ENCODE data around the gene PARK7. TPM values are rescaled to one million over a fixed set of nuclear protein-coding genes. Genes with fewer than 3 reads are reported as not detected.

Gene PARK7
- total and polyA plus RNA-seq, 7 donors = 176 to 270 (median 243) TPM

DNA sequence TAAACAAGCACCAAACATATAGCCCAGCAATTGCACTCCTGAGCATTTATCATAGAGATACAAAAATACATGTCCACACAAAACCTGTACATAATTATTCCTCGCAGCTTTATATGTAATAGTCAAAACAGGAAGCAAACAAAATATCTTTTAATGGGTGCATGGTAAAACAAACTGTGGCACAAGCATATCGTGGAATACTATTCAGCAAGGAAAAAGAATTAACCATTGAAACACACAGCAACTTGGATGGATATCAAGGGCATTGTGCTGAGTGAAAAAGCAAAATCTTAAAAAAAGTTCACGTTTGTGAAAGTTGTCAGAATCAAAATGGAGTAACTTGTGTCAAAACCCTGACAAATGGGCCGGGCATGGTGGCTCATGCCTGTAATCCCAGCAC, 33.3 kb upstream of the PARK7 start:
- 92 to 94% methylated on average over 4 of the region's 4 CpGs for WGBS, 2 donors

GRCh38 chr1:7929637-7930036, 31.9 kb upstream of the PARK7 start:
- peaks cover 0 to 50% (median 3%) of the 10 kb centered on the region in 3 donors for H3K27me3 ChIP-seq

More for the DNA sequence above, 33.3 kb upstream of the PARK7 start:
- no peak overlapping the region for H3K27ac ChIP-seq
- peaks cover 0 to 44% (median 3%) of the 10 kb centered on the region in 3 donors for H3K27me3 ChIP-seq
- H3K4me1 ChIP-seq = no peaks in the 10 kb centered on the region
- intact Hi-C loops (cut with DNase I) = no loop called here
- H3K9me3 ChIP-seq = no peaks in the 10 kb centered on the region
- H3K36me3 ChIP-seq = no peaks in the 10 kb centered on the region
- DNase-seq = no peak
- TF ChIP-seq, protein P1, sequence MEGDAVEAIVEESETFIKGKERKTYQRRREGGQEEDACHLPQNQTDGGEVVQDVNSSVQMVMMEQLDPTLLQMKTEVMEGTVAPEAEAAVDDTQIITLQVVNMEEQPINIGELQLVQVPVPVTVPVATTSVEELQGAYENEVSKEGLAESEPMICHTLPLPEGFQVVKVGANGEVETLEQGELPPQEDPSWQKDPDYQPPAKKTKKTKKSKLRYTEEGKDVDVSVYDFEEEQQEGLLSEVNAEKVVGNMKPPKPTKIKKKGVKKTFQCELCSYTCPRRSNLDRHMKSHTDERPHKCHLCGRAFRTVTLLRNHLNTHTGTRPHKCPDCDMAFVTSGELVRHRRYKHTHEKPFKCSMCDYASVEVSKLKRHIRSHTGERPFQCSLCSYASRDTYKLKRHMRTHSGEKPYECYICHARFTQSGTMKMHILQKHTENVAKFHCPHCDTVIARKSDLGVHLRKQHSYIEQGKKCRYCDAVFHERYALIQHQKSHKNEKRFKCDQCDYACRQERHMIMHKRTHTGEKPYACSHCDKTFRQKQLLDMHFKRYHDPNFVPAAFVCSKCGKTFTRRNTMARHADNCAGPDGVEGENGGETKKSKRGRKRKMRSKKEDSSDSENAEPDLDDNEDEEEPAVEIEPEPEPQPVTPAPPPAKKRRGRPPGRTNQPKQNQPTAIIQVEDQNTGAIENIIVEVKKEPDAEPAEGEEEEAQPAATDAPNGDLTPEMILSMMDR (IDR thresholded peaks at IDR 0.05) = no peak
- TF ChIP-seq EP300 (IDR thresholded peaks at IDR 0.05) = no peak
- no peak for TF ChIP-seq POLR2AphosphoS5 (IDR thresholded peaks at IDR 0.05)
- no peak for TF ChIP-seq POLR2A (IDR thresholded peaks at IDR 0.05)
- H3K4me3 ChIP-seq = no peak overlapping the region

GRCh38 chr1:7930645-7931445, 30.7 kb upstream of the PARK7 start:
- 69 to 77% methylated on average over 15 of the region's 15 CpGs for WGBS, 2 donors
- Histone ChIP-seq H3K4me3 (no peak overlapping the region), H3K4me1 (no peaks in the 10 kb centered on the region), H3K36me3 (no peaks in the 10 kb centered on the region), H3K27me3 (peaks cover 0 to 47% (median 3%) of the 10 kb centered on the region in 3 donors), H3K9me3 (no peaks in the 10 kb centered on the region), H3K27ac (no peak overlapping the region)
- no peak for TF ChIP-seq EP300 (IDR thresholded peaks at IDR 0.05)
- TF ChIP-seq, protein P1 (IDR thresholded peaks at IDR 0.05) = no peak
- no peak for TF ChIP-seq POLR2A (IDR thresholded peaks at IDR 0.05)
- TF ChIP-seq POLR2AphosphoS5 (IDR thresholded peaks at IDR 0.05) = no peak
- no peak for DNase-seq
- intact Hi-C loops (cut with DNase I) = no loop called here

More at GRCh38 chr1:7929637-7930036, 31.9 kb upstream of the PARK7 start:
- Histone ChIP-seq H3K4me1 (no peaks in the 10 kb centered on the region), H3K36me3 (no peaks in the 10 kb centered on the region), H3K9me3 (no peaks in the 10 kb centered on the region), H3K27ac (no peak overlapping the region), H3K4me3 (no peak overlapping the region)
- 28 to 66% methylated on average over 7 of the region's 7 CpGs for WGBS, 2 donors
- no peak for TF ChIP-seq POLR2A (IDR thresholded peaks at IDR 0.05)
- TF ChIP-seq, protein P1 (IDR thresholded peaks at IDR 0.05) = no peak
- no peak for TF ChIP-seq EP300 (IDR thresholded peaks at IDR 0.05)
- TF ChIP-seq POLR2AphosphoS5 (IDR thresholded peaks at IDR 0.05) = no peak
- DNase-seq = no peak
- intact Hi-C loops (cut with DNase I) = no loop called here

DNA sequence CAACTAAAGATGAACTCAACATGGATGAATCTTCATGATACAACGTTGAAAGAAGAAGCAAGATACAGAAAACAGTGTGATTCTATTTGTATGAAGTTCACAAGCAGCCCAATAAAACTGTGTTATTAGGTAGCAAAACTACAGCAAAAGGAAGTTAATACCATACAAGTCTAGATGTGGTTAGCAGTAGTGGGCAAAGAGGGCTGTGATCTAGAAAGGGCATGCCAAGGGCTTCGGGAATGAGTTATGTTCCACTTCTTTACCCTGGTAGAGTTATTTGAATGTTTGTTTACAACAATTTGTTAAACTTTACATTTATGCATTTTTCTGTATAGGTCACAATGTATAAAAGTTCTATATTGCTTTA, 30.1 kb upstream of the PARK7 start:
- no peaks in the 10 kb centered on the region for H3K9me3 ChIP-seq
- H3K36me3 ChIP-seq = no peaks in the 10 kb centered on the region
- TF ChIP-seq EP300 (IDR thresholded peaks at IDR 0.05) = no peak
- no peak for TF ChIP-seq POLR2A (IDR thresholded peaks at IDR 0.05)
- TF ChIP-seq, protein P1 (IDR thresholded peaks at IDR 0.05) = no peak
- no peak for TF ChIP-seq POLR2AphosphoS5 (IDR thresholded peaks at IDR 0.05)

More for the DNA sequence above, 30.1 kb upstream of the PARK7 start:
- no peaks in the 10 kb centered on the region for H3K4me1 ChIP-seq
- intact Hi-C loops (cut with DNase I) = no loop called here
- H3K4me3 ChIP-seq = no peak overlapping the region
- H3K27me3 ChIP-seq = peaks cover 0 to 43% (median 2%) of the 10 kb centered on the region in 3 donors
- no peak overlapping the region for H3K27ac ChIP-seq
- WGBS, 2 donors = 53 to 64% methylated on average over 2 of the region's 2 CpGs
- DNase-seq = no peak

Data from sigmoid colon (tissue), 7 donors.